Fibroblast of mammary gland (primary cell): ENCODE results near the gene BMP10.

ENCODE experiments used
- DNase-seq: peaks from one replicate; pipeline ENCODE4 v3.0.0-alpha.2; 2010; ENCODE audit warnings: low read depth
- H3K4me3 ChIP-seq: 2 replicates; pipeline ENCODE4 v1.5.1; 2011; ENCODE audit warnings: low read depth, mild to moderate bottlenecking, low read length, moderate library complexity; ENCODE audit not compliant: control insufficient read depth
- CTCF ChIP-seq: conservative IDR thresholded peaks from 2 replicates; pipeline ENCODE4 v1.5.1; 2011; ENCODE audit warnings: low read depth, low read length, inconsistent platforms; ENCODE audit not compliant: control insufficient read depth, insufficient read depth

The BMP10 gene

DNA sequence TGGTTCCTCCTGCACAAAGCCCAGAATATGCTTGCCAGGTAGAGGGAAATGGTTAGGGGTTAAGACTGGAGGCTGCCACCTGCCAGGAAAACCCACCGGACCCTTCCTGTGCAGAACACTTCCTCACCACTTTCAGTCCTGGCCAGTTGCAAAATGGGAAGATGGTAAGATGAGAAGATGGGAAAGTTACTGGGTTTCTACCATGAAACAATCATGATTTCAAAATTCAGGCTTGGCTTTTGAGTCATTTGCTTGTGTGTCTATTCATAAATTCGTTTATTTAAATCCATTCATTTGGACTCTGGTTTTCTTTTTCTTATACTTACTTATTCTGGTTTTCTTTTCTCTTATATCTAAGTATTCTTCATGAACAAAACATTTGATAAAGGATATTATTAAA lies 7.2 kb downstream of the BMP10 start:
- no peak for TF ChIP-seq CTCF
- no peak for DNase-seq
- no peak overlapping the region for H3K4me3 ChIP-seq

- no peak overlapping the region for H3K4me3 ChIP-seq
- DNase-seq, result no peak
- no peak for TF ChIP-seq CTCF
Measured at GRCh38 chr2:68862889-68863288, 8.3 kb downstream of the BMP10 start.

- H3K4me3 ChIP-seq, result no peak overlapping the region
- no peak for DNase-seq
- TF ChIP-seq CTCF, result no peak
Measured at GRCh38 chr2:68861330-68861729, 9.9 kb downstream of the BMP10 start.

- DNase-seq, result no peak
- no peak for TF ChIP-seq CTCF
- no peak overlapping the region for H3K4me3 ChIP-seq
Measured at GRCh38 chr2:68860111-68860510, 11.1 kb downstream of the BMP10 start.

DNA sequence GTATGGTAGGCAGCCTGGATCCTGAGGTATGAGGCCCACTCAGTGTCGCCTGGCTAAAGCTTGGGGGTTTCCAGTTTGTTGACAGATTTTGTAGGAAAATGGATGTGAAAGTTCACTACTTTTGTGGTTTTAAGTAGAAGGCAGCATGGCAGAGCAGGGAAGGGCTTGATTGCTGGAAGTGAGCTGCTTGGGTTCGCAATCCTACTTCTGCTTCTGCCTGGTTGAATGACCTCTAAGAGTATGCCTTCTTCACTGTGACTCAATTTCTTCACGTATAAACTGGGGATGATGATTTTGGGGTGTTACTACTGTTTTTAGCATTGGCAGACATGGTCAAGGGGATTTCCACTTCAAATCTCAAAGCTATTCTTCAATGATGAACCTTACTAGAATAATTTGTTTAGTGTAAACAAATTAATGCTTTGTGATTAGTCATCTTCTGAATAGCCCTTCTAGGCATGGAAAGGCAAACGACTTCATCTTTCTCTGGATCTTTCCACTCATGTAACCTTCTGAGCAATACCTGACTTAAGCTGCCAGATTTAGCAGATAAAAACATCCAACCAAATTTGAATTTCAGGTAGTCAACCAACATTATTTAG lies 13.2 kb downstream of the BMP10 start:
- TF ChIP-seq CTCF, result no peak
- DNase-seq, result no peak
- H3K4me3 ChIP-seq, result no peak overlapping the region

DNA sequence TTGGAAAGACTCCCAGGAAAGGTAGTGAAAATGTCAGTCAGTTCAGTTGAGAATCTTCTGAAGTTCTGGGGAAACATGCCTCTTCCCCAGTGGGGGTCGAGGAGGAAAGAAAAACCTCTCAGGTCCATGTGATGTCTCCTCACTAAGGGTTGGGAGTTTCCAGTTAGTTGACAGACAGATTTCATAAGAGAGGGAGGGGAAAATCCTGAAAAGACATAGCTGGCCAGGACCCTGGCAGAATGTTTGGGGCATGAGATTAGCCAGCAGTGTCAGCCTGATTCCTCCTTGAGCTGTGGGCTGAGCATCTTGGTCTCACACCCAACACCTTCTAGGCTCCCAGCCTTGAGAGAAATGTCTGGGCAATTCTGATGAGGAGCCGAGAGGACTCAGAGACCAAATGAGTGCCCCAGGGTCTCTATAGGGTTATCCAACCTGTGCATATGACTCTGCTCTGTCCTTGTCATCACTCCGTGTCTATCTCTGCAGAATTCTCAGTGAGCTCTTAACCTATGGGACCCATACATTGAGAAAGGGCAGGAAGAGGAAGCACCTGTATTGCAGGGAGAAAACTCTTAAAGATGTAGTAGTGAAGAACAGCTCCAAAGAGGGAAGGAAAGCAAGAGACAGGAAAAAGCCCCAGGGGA lies 13.9 kb downstream of the BMP10 start:
- no peak overlapping the region for H3K4me3 ChIP-seq
- no peak for DNase-seq
- TF ChIP-seq CTCF, result no peak
